Anterior cingulate cortex (tissue), 58 donors: Measurements from ENCODE around the gene DNAH17.

ENCODE experiments used
- DNase-seq, 58 donors: peaks; one replicate each; lab custom pipeline; 2025; lab: John Stamatoyannopoulos, UW

DNAH17 gene

GRCh38 chr17:78421534-78422266, 155.5 kb downstream of the DNAH17 start:
- peak in 50 of 58 donors; percentile 2 to 77 (median 48) for DNase-seq

GRCh38 chr17:78421084-78421533, 156.1 kb downstream of the DNAH17 start:
- no peak for DNase-seq

DNA sequence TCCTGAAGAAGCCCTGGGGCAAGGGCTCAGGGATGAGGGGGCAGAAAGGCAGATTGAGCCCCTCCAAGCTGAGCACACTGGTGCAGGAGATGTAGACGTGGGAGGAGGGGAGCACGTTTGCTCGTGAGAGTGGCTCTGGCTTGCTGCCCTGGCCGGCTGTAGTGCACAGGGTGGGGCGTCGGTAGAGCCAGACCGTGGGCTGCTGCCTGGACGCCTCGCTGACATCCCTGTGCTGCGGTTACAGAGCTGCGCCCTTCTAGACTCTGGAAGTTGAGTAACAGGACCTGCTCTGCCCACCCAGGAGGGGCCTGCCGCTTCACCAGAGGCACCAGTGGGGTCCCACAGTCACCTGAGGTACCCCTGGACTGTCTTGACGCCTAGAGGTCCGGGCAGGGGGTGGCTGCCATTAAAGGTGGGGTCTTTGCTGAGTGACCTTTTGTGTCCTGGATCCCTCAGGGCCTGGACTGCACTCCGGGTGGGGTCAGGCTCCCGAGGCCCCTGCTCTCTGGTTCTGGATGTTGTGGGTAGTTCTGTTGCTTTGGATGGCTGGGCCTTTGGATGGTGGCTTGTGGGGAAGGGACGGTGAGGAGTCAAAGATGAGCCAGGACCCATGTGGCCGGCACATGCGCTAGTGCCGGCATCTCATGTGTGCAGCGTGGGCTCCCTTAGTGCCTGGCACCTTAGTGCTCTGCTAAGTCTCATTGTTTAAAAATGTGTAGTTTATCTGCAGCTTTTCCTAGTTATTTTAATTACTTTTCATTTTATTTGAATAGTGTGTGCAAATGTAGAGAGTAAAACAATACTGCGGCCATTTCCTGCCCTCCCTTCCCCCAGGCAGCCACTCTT, 157.0 kb downstream of the DNAH17 start:
- DNase-seq = no peak

- DNase-seq = no peak
Observed at GRCh38 chr17:78418326-78419026, 158.7 kb downstream of the DNAH17 start.

GRCh38 chr17:78417531-78417909, 159.7 kb downstream of the DNAH17 start:
- DNase-seq = no peak

GRCh38 chr17:78416791-78417530, 160.2 kb downstream of the DNAH17 start:
- DNase-seq = peak in 3 of 58 donors; percentile 14 to 33 (median 31)

GRCh38 chr17:78415821-78416711, 161.1 kb downstream of the DNAH17 start:
- peak in 1 of 58 donors; percentile 31 for DNase-seq

DNA sequence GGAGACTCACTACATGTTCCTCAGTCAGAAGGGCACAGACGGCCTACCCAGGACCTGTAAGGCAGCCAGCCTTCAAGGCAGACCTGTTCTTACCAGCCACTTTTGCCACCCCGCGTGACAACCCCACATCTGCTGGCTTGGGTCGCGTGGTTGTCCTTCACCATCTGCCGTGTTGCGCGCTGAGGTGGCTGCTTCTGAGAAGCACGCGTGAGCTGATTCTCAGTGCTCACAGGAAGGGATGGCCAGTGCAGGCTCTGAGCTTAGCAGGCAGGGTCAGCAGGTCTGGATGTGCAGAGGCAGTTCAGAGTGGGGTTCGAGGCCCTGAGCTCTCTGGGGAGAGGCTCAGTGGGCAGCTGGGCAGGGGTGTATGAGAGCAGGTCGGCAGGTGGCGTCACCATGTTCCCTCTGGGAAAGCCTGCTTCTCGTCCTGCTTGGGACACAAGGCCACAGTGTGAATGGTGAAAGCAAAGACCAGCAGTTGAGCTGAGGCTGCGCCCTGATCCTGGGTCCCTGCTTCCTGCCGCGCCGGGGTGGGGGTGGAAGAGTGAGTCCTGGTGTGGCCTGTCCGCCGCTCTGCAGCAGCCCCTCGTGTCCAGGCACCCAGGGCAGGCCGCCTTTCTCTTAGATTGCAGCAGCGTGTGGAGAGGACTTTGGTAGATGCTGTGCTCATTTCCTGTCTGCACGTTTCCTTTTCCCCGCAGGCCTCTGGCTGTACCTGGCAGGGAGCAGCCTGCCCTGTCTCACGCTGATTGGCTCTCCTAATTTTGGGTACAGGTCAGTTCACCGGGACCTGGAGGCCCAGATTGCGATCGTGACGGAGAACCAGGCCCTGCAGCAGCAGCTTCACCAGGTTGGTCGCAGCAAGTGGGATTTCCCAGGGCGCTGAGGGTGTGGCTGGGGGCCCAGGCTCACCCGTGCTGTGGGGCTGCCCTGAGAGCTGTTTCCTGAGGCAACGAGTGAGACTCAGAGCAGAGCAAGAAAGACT, 162.7 kb downstream of the DNAH17 start:
- DNase-seq = no peak

DNA sequence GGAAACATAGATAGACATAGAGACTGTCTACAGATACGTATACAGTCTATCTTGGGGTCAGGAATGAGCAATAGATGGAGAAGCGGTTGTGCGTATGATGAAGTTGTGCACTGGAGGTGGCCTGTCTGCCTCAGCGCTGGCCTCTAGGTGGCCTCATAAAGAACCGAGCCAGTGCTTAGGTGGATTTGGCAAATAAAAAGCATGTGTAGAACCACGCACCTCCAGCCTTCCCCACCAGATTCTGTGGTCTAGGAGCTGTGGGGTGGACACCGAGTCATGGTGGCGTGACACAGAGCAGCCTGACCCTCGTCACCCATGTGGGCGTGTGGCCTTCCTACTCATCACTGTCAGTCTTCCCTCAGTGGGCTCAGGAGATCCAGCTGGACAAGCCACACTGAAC, 164.8 kb downstream of the DNAH17 start:
- no peak for DNase-seq

DNA sequence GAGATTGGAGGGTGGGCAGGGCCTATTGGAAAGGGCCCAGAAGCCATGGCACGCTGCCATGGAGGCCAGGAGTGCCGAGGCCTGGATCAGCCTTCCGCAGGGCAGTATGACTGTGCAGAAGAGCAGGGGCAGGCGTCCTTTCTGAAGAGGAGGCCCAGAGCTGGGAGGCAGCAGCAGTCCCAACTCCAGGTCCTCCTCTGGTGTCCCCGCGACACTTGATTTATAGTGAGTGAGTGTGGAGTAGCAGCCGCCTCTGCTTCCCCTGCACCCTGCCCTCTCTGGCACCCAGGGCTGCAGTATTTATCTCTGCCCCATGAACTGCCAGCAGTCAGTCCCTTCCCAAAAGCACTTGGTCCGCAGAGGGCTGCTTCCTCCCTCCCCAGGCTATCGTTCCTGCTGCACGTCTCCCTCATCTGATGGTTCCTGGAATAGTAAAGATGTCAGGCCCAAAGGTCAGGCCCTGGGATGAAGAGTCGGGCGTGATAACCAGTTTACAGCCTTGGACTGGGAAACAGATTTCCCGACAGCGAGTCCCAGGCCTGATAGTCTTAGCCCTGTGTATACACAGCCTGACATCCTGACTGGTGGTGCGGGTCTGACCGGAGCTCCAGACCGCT, 165.8 kb downstream of the DNAH17 start:
- no peak for DNase-seq

DNA sequence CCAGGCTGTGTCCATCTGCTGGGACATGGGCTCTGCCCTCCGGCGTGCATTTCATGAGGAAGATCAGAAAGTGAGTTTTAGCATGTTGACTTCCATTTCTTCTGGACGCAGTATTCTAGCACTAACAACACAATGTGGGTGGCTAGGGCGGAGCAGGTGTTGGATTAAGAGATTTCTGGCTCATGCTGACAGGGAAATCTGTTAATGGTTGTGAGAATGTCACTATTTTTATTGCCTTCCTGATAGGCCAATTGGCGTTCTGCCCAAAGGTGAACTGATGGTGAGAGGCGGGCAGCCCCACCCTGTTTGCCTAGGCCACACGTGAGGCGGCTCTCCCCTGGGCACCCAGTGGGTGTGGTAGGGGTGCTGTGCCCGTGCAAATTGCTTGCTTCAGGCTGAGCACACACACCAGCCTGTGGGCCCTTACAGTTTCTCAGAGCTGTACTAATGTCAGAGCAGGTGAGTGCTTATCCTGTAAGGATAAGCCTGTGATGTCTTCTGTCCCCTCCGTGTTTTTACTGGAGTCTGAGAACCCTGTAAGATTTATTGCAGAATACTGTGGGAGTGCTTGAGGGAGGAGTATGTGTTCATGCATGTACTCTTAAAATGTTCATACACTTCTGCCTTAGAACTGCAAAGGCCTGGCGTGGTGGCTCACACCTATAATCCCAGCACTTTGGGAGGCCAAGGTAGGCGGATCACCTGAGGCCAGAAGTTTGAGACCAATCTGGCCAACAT, 167.8 kb downstream of the DNAH17 start:
- no peak for DNase-seq

- DNase-seq = no peak
Observed at GRCh38 chr17:78408476-78409050, 168.6 kb downstream of the DNAH17 start.

- DNase-seq = no peak
Observed at GRCh38 chr17:78407387-78408000, 169.7 kb downstream of the DNAH17 start.

DNA sequence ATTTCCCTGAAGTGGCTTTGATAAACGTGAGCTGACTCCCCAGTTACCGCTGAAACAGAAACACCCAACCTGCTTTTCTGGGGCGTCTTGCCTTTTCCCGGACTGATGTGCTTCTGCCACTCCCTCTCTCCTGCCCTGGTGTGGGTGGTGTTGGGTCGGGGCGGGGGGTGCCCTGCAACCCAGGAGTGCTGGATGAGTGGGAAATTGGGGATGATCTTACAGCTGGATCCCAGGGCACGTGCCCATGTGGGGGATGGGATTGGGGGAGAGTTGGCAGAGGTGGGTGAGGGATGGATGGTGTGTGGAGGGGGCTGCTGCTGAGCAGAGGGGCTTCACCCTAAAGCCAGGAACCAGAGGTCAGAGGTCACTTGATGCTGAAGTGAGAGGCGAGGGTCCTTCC, 170.3 kb downstream of the DNAH17 start:
- DNase-seq = no peak

DNA sequence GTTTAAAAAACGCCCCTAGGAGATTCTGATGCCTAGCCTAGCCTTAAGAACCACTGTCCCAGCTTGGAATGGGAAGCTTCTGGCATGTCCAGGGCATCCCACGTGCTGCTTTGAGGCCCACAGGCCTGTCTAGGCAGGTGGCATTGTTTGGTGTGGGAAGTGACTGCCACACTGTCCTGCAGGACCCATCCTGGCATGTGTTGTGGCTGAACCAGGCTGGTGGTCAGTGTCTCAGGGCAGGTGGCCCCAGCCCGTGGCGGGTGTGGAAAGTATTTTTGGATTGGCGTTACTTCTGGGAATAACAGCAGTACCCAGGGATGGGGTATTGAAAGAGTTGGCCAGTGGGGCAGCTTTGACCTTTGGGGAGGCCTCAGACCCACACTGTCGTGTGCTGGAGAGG, 170.8 kb downstream of the DNAH17 start:
- no peak for DNase-seq

GRCh38 chr17:78403822-78404221, 173.4 kb downstream of the DNAH17 start:
- no peak for DNase-seq
